ENCODE results near the gene ADGRA1. TPM values are rescaled to one million over a fixed set of nuclear protein-coding genes. Genes with fewer than 3 reads are reported as not detected.
A peak's percentile ranks its signal among the peaks of the same experiment; 100 is the strongest.

Gene ADGRA1
- total RNA-seq, 4 donors from 2014 or later = 0.13 TPM; not detected in 3

DNA sequence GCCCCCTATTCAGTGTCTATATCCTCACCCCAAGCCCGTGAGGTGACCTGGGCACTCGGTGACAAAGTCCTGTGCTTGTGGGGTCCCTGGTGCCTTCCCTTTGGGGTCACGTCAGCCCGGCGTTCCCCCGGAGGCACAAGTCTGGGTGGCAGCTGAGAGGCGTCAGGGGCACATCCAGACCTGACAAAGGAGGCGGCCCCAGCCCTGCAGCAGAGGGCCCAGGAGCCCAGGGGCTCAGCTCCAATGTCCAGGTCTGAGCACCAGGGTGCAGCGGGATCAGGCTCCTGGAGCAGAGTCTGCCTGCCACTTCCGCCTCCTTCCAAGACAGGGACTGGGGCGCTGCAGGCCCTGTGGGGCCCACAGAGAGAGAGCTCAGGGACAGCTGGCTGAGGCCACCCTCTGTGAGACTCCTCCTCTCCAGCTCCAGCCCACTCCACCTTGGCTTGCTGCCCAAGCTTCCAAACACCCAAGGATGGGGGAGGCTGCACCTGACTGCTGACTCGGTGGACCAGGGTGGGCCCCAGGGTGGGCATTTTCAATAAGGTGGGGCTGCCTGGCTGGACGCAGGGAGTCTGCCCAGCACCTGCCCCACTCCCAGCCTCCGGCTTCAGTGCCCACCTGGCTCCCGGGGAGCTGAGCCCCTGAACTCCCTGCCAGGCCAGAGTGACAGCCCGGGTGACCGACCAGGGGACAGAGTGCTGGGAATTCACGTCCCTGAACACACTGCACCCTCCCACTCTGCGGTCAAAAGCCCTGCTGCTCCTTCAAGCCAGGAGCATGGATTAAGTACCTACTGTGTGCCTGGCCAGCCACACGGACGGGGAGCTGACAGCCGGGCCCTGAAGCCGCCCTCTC is 71.3 kb downstream of the ADGRA1 start:
- no peaks in the 10 kb centered on the region for H3K36me3 ChIP-seq
- TF ChIP-seq, protein P1, sequence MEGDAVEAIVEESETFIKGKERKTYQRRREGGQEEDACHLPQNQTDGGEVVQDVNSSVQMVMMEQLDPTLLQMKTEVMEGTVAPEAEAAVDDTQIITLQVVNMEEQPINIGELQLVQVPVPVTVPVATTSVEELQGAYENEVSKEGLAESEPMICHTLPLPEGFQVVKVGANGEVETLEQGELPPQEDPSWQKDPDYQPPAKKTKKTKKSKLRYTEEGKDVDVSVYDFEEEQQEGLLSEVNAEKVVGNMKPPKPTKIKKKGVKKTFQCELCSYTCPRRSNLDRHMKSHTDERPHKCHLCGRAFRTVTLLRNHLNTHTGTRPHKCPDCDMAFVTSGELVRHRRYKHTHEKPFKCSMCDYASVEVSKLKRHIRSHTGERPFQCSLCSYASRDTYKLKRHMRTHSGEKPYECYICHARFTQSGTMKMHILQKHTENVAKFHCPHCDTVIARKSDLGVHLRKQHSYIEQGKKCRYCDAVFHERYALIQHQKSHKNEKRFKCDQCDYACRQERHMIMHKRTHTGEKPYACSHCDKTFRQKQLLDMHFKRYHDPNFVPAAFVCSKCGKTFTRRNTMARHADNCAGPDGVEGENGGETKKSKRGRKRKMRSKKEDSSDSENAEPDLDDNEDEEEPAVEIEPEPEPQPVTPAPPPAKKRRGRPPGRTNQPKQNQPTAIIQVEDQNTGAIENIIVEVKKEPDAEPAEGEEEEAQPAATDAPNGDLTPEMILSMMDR (IDR thresholded peaks at IDR 0.05) = no peak
- no peak for TF ChIP-seq POLR2AphosphoS5 (IDR thresholded peaks at IDR 0.05)
- no peak for TF ChIP-seq POLR2A (IDR thresholded peaks at IDR 0.05)
- TF ChIP-seq EP300 (IDR thresholded peaks at IDR 0.05) = no peak
- 80% methylated on average over 1 of the region's 23 CpGs; no CpG with 5 or more reads in 1 of the 2 donors for WGBS, 2 donors (ENCODE audit: low coverage in 1 of 2)
- no peak overlapping the region for H3K27ac ChIP-seq
- no peak overlapping the region for H3K4me3 ChIP-seq
- no peak for ATAC-seq
- H3K9me3 ChIP-seq = no peaks in the 10 kb centered on the region
- H3K27me3 ChIP-seq = peaks cover 56% of the 10 kb centered on the region
- peaks cover 0 to 30% (median 11%) of the 10 kb centered on the region in 3 donors for H3K4me1 ChIP-seq

GRCh38 chr10:133159611-133159949 is 71.9 kb downstream of the ADGRA1 start:
- no peak for ATAC-seq
- no peaks in the 10 kb centered on the region for H3K9me3 ChIP-seq
- TF ChIP-seq POLR2A (IDR thresholded peaks at IDR 0.05) = no peak
- no peak for TF ChIP-seq POLR2AphosphoS5 (IDR thresholded peaks at IDR 0.05)
- TF ChIP-seq, protein P1 (IDR thresholded peaks at IDR 0.05) = no peak
- TF ChIP-seq EP300 (IDR thresholded peaks at IDR 0.05) = no peak
- WGBS, 2 donors (ENCODE audit: low coverage in 1 of 2) = no CpG with 5 or more reads among the region's 18 CpGs
- no peaks in the 10 kb centered on the region for H3K36me3 ChIP-seq
- H3K27ac ChIP-seq = no peak overlapping the region
- peak overlapping the region in 1 of 2 donors; percentile 57 for H3K4me3 ChIP-seq
- peaks cover 0 to 30% (median 11%) of the 10 kb centered on the region in 3 donors for H3K4me1 ChIP-seq
- H3K27me3 ChIP-seq = peaks cover 62% of the 10 kb centered on the region

GRCh38 chr10:133159950-133160825 is 72.5 kb downstream of the ADGRA1 start, which contains the start of gene KNDC1:
Gene KNDC1 (plus strand): TSS chr10:133160219. CDS start chr10:133160468, 249 bp downstream.
- Histone ChIP-seq H3K27ac (peak within 1 kb of the TSS in 1 of 4 donors; percentile 45), H3K36me3 (no peaks in the 10 kb centered on the region), H3K27me3 (peaks cover 68% of the 10 kb centered on the region), H3K4me3 (peak within 1 kb of the TSS; percentile 29 to 57), H3K4me1 (peaks cover 0 to 30% (median 11%) of the 10 kb centered on the region in 3 donors), H3K9me3 (no peaks in the 10 kb centered on the region)
- WGBS, 2 donors (ENCODE audit: low coverage in 1 of 2) = no CpG with 5 or more reads among the region's 108 CpGs
- TF ChIP-seq EP300 (IDR thresholded peaks at IDR 0.05) (no peak), POLR2A (IDR thresholded peaks at IDR 0.05) (no peak), POLR2AphosphoS5 (IDR thresholded peaks at IDR 0.05) (no peak)
- TF ChIP-seq, protein P1 (IDR thresholded peaks at IDR 0.05) = no peak
- no peak for ATAC-seq

GRCh38 chr10:133160826-133161471 is 73.2 kb downstream of the ADGRA1 start:
- Histone ChIP-seq H3K4me3 (peak overlapping the region; percentile 29 to 57), H3K27ac (no peak overlapping the region), H3K9me3 (no peaks in the 10 kb centered on the region), H3K4me1 (peaks cover 0 to 30% (median 11%) of the 10 kb centered on the region in 3 donors), H3K36me3 (no peaks in the 10 kb centered on the region), H3K27me3 (peaks cover 76% of the 10 kb centered on the region)
- WGBS, 2 donors (ENCODE audit: low coverage in 1 of 2) = no CpG with 5 or more reads among the region's 29 CpGs
- TF ChIP-seq POLR2A (IDR thresholded peaks at IDR 0.05) (no peak), EP300 (IDR thresholded peaks at IDR 0.05) (no peak), POLR2AphosphoS5 (IDR thresholded peaks at IDR 0.05) (no peak)
- TF ChIP-seq, protein P1 (IDR thresholded peaks at IDR 0.05) = no peak
- no peak for ATAC-seq
